NCI-H774 (cell line): Measurements from ENCODE around the gene MUC4.
"Not testable (repeated sequence)": the region's sequence is repeated elsewhere in the genome, so short reads cannot be mapped to it uniquely, and the experiment has no call there.

ENCODE experiments used
- DNase-seq: peaks from one replicate; lab custom pipeline; 2025; lab: John Stamatoyannopoulos, UW

Gene MUC4

GRCh38 chr3:195762611-195763010 lies 49.1 kb downstream of the MUC4 start:
- no peak for DNase-seq

DNA sequence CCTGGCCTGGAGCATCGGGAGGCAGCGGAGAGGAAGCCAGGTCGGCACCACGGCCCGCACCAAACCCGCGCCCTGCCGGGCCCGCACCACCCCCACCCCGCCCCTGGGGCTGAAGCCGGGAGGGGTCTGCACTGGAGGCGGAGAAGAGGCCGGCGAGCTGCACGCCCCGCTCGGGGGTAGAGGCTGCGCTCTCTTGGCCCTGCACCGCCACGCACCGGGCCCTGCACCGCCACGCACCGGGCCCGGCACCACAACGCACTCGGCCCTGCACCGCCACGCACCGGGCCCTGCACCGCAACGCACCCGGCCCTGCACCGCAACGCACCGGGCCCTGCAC lies 49.5 kb downstream of the MUC4 start:
- no peak for DNase-seq

- DNase-seq, result peak; percentile 22
These were observed 50.0 kb downstream of the MUC4 start for GRCh38 chr3:195761567-195762248.

- DNase-seq, result no peak
These were observed 50.6 kb downstream of the MUC4 start for GRCh38 chr3:195761123-195761566.

DNA sequence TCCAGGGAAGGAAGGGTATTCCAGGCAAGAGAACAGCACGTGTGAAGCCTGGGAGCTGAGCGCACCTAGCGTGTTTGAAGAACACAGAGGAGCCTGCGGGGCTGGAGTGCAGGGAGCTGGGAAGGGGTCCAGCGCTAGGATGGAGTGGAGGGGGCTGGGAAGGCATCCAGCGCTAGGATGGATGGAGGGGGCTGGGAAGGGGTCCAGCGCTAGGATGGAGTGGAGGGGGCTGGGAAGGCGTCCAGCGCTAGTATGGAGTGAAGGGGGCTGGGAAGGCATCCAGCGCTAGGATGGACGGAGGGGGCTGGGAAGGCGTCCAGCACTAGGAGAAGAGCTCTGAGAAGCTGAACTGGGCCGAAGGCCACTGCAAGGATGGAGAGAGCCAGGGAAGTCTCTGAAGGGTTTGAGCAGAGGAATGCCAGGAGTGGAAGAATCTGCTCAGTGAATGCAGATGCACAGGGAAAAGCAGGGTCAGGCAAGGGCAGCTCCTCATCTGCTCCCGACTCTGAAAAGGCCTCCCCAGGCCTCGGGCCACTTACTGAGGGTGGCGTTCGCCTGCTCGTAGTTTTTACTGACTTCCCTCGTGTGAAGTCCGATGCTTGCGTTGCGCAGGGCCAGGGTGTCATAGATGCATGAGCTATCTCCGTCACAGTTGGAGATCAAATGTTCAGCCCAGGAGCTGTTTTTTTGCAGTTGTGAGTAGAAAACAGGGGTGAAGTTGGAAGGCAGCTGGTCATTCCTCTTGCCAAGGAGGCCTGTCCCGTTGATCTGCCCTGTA lies 51.2 kb downstream of the MUC4 start:
- DNase-seq, result no peak

DNA sequence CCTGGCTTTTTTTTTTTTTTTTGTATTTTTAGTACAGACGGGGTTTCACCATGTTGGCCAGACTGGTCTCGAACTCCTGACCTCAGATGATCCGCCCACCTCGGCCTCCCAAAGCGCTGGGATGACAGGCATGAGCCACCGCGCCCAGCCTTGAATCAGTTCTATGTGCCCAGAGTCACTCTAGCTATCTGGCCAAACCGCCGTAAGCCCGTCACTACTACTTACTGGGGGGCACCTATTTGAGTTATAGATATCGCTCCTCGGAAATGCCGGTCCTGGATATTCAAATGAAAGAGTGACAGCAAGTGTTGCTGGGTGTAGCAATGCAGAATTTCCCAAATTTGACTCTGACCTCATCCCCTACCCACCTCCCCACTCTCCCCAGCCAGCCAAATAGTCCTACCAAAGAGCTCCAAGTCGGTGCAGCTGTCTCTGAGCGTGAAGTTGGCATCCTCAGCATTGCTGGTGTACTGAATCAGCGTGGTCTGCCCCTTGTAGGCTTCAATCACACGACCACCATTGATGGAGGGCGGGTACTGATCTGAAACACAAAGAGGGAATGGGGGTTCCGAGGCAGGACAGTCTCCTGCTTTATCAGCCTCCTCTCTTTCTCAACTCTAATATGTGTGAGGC lies 52.9 kb downstream of the MUC4 start:
- no peak for DNase-seq

GRCh38 chr3:195757827-195758226 lies 53.9 kb downstream of the MUC4 start:
- no peak for DNase-seq

DNA sequence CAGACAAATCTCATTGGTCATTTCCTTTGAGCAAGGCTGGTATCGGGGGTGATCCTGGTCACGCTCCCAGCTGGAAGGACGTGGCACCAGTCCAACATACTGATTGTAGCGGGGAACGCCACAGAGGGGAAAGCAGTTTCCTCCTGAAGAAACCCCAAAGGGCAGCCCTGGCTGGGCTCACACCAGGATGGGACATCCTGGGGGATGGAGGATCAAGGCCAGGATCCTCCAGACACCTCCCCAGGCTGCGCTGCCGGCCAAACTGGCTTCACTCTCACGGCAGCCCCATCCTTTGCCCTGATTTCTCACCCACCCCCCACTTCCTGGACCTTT lies 54.3 kb downstream of the MUC4 start:
- no peak for DNase-seq

- DNase-seq, result no peak
These were observed 55.7 kb downstream of the MUC4 start for GRCh38 chr3:195755791-195756676.

DNA sequence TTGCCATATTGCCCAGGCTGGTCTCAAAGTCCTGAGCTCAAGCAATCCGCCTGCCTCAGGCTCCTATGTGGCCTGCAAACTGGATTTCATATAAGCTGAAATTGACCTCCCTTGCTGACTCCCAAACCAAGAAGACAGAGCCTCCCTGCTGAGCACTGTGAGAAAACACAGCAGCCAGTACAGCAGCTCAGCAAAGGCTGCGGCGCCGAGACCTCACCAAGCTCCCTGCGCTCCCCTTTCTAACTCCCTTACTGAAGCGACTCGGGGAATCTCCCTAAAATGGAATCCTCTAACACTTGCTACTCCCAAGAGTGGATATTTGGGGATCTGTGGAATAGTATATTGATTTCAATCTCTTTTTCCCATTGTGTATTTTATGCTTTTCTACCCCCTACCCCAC lies 56.3 kb downstream of the MUC4 start:
- DNase-seq, result no peak

- no peak for DNase-seq
These were observed 56.8 kb downstream of the MUC4 start for GRCh38 chr3:195754906-195755305.

- no peak for DNase-seq
These were observed 57.6 kb downstream of the MUC4 start for GRCh38 chr3:195754141-195754540.

DNA sequence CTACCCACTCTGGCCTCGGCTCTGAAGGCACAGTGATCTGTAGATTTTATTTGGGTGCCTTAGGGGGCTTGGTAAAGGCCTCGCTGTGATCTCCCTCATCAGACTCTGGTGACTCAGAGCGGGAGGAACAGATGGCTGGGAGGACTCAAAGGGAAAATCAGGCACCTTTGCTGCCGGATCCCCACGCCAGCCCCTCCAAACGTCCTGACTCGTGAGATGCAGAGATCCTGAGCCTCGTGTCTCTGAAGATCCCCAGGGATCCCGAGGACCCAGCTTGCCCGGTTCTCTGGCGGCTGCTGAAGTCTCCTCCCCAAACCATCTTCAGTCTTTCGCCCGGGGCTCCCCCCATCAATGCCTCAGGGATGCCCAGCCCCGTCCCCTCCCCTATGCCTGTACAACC lies 58.1 kb downstream of the MUC4 start:
- no peak for DNase-seq

- peak; percentile 11 for DNase-seq
These were observed 59.0 kb downstream of the MUC4 start for GRCh38 chr3:195752546-195753331.

DNA sequence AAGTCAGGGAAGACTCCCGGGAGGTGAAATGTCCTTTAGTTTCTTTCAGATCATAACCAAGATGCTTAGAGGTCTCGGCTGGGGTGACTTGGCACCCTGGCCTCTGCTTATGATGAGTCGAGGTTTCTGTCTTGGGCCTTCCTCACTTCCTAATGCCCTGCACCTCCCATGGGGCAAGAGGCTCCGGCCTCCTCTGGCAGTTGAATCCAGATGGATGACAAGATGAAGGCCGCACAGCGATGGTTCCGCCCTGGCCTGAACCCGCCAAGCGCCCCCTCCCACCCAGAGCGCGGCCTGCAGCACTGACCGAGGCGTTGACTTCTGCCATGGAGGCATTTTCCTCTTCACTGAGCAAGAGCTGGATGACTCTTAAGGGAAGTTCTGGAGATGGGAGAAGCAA lies 59.7 kb downstream of the MUC4 start:
- no peak for DNase-seq

- peak; percentile 94 for DNase-seq
These were observed 60.2 kb downstream of the MUC4 start for GRCh38 chr3:195751560-195751959.

- DNase-seq, result peak; percentile 40
These were observed 60.8 kb downstream of the MUC4 start for GRCh38 chr3:195750797-195751520.

- DNase-seq, result not testable (repeated sequence)
These were observed 62.6 kb downstream of the MUC4 start for GRCh38 chr3:195749101-195749500.

DNA sequence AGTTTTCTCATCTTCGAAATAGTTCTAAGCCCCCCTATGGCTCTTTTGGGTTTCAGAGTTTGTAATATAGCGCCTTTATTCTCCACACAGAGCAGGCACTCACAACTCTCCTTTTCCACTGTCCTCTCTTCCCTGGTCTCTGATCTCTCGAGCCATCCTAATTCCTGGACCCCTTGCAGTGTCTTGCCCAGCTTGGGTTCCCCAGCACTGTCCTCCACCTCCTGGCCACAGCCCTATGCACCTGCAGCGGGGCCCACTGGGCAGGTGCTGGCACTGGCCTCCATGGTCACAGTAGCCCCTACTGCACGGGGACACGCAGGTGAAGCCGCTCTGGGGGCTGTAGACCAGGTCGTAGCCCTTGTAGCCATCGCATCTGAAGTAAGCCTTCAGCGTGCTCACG lies 63.1 kb downstream of the MUC4 start:
- DNase-seq, result no peak

DNA sequence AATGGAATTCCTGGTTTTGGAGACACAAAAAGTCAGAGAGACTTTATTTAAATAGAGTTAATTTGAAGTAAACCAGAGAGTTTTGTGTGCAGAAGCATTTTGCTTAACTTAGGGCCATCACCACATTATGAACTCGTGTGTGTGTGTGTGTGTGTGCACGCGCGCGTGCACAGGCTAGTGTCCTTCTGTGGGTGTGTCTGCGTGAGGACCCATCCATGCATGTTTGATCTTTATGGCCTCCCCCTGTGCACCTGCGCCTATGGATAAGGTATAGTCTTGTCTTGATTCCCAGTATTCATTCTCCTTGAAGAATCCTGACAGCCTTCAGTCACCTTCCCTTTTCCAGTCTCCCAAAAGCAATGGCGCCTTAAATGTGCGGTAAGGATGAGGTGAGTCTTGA lies 65.0 kb downstream of the MUC4 start:
- no peak for DNase-seq

GRCh38 chr3:195746346-195746745 lies 65.4 kb downstream of the MUC4 start:
- DNase-seq, result no peak
